IMR-90 (cell line): ENCODE data around the gene KCNMA1. TPM values are rescaled to one million over a fixed set of nuclear protein-coding genes. Genes with fewer than 3 reads are reported as not detected.

Experiments used
- ATAC-seq: fragments of 200-7000 bp; cut with Tn5 transposase; 2 replicates; pipeline ENCODE4 v1.9.1; 2020; ENCODE audit warnings: low read depth, mild to moderate bottlenecking, moderate library complexity
- BruUV-seq: library from RNA; stranded (reverse); fragments of 400-500 nt; replicated peaks from 2 replicates; lab custom pipeline; 2021; lab: Mats Ljungman, UMichigan
- CTCF ChIA-PET: fragments of 300-600 bp; formaldehyde crosslinking; extraction: SDS; loops from one replicate; lab custom pipeline; 2021; ENCODE audit warnings: antibody characterized with exemption; lab: Yijun Ruan, JAX
- POLR2A ChIA-PET: fragments of 300-600 bp; sonication (Branson Sonifier 250); formaldehyde crosslinking; loops from one replicate; lab custom pipeline; 2022; ENCODE audit warnings: antibody characterized with exemption; ENCODE audit not compliant: unreplicated experiment; lab: Charles Lee
- DNase-seq: peaks from one replicate; pipeline ENCODE4 v3.0.0; 2013
- H2AFZ ChIP-seq: replicated peaks from 2 replicates; pipeline ENCODE3; 2013; ENCODE audit warnings: low read length, mild to moderate bottlenecking; ENCODE audit not compliant: poor library complexity
- H2AK5ac ChIP-seq: 2 replicates; pipeline ENCODE4 v1.6.1; 2013; ENCODE audit warnings: low read depth, low read length, inconsistent platforms
- H2AK9ac ChIP-seq: replicated peaks from 2 replicates; pipeline ENCODE3; 2013; ENCODE audit warnings: mild to moderate bottlenecking, low read depth, low read length, moderate library complexity; ENCODE audit not compliant: poor library complexity
- H2BK120ac ChIP-seq: 2 replicates; pipeline ENCODE4 v1.6.1; 2013; ENCODE audit warnings: low read depth, low read length, inconsistent platforms
- H2BK15ac ChIP-seq: 3 replicates; pipeline ENCODE4 v1.6.1; 2013; ENCODE audit warnings: low read depth, low read length, inconsistent platforms
- H2BK20ac ChIP-seq: 2 replicates; pipeline ENCODE4 v1.6.1; 2013; ENCODE audit warnings: low read depth, mild to moderate bottlenecking, inconsistent platforms, low read length, moderate library complexity
- H2BK5ac ChIP-seq: 2 replicates; pipeline ENCODE4 v1.6.1; 2013; ENCODE audit warnings: mild to moderate bottlenecking, low read depth, low read length, inconsistent platforms; ENCODE audit not compliant: poor library complexity, severe bottlenecking
- H3K14ac ChIP-seq: replicated peaks from 2 replicates; pipeline ENCODE4 v1.6.1; 2013; ENCODE audit warnings: low read depth, low read length, inconsistent platforms
- H3K18ac ChIP-seq: 2 replicates; pipeline ENCODE4 v1.6.1; 2013; ENCODE audit warnings: low read depth, low read length, control low read depth
- H3K23ac ChIP-seq: 2 replicates; pipeline ENCODE4 v1.6.1; 2013; ENCODE audit warnings: low read depth, low read length, inconsistent platforms
- H3K27ac ChIP-seq: 2 replicates; pipeline ENCODE4 v1.5.1; 2013; ENCODE audit warnings: mild to moderate bottlenecking, control low read depth, low read length; ENCODE audit not compliant: insufficient read depth
- H3K27me3 ChIP-seq: 2 replicates; pipeline ENCODE4 v1.6.1; 2013; ENCODE audit warnings: low read length; ENCODE audit not compliant: control insufficient read depth, insufficient read depth
- H3K36me3 ChIP-seq: 2 replicates; pipeline ENCODE4 v1.6.1; 2013; ENCODE audit warnings: low read length, mixed read lengths; ENCODE audit not compliant: control insufficient read depth, insufficient read depth
- H3K4ac ChIP-seq: 2 replicates; pipeline ENCODE4 v1.6.1; 2013; ENCODE audit warnings: low read depth, low read length, inconsistent platforms
- H3K4me1 ChIP-seq: 2 replicates; pipeline ENCODE4 v1.6.1; 2013; ENCODE audit warnings: low read length, mixed read lengths; ENCODE audit not compliant: control insufficient read depth, insufficient read depth
- H3K4me2 ChIP-seq: 2 replicates; pipeline ENCODE4 v1.6.1; 2013; ENCODE audit warnings: low read depth, mild to moderate bottlenecking, control low read depth, low read length, moderate library complexity
- H3K4me3 ChIP-seq: 2 replicates; pipeline ENCODE4 v1.5.1; 2013; ENCODE audit warnings: low read depth, mild to moderate bottlenecking, control low read depth, low read length, moderate library complexity; ENCODE audit not compliant: insufficient read depth
- H3K56ac ChIP-seq: 2 replicates; pipeline ENCODE4 v1.6.1; 2013; ENCODE audit warnings: low read length, inconsistent platforms; ENCODE audit not compliant: insufficient read depth; ENCODE audit errors: extremely low read depth
- H3K79me1 ChIP-seq, 2 experiments: 2 replicates each; pipeline ENCODE4 v1.6.1; 2013; ENCODE audit warnings: low read length in 2 of 2, inconsistent platforms in 1 of 2, low read depth in 1 of 2
- H3K9ac ChIP-seq: 2 replicates; pipeline ENCODE4 v1.6.1; 2013; ENCODE audit warnings: low read depth, low read length, control low read depth
- H3K9me1 ChIP-seq: 2 replicates; pipeline ENCODE4 v1.6.1; 2013; ENCODE audit warnings: low read length, inconsistent platforms; ENCODE audit not compliant: insufficient read depth
- H3K9me3 ChIP-seq: 2 replicates; pipeline ENCODE4 v1.6.1; 2013; ENCODE audit warnings: low read length; ENCODE audit not compliant: control insufficient read depth, insufficient read depth
- H4K20me1 ChIP-seq: 2 replicates; pipeline ENCODE4 v1.6.1; 2013; ENCODE audit warnings: low read length, inconsistent platforms; ENCODE audit not compliant: insufficient read depth
- H4K5ac ChIP-seq: 2 replicates; pipeline ENCODE4 v1.6.1; 2013; ENCODE audit warnings: mild to moderate bottlenecking, low read depth, low read length, control low read depth
- H4K8ac ChIP-seq, 2 experiments: 2 replicates each; pipeline ENCODE4 v1.6.1; 2013; ENCODE audit warnings: low read depth in 2 of 2, low read length in 2 of 2, control low read depth in 1 of 2, inconsistent platforms in 1 of 2
- H4K91ac ChIP-seq: 2 replicates; pipeline ENCODE4 v1.6.1; 2013; ENCODE audit warnings: low read depth, low read length, inconsistent platforms; ENCODE audit not compliant: insufficient read depth
- CEBPB ChIP-seq: IDR thresholded peaks from 2 replicates; pipeline ENCODE4 v1.6.1; 2012; ENCODE audit warnings: low read depth, low read length, improper control_type of control experiment
- MAFK ChIP-seq: IDR thresholded peaks from 2 replicates; pipeline ENCODE4 v1.6.1; 2012; ENCODE audit warnings: low read depth, low read length, improper control_type of control experiment
- MXI1 ChIP-seq: IDR thresholded peaks from 2 replicates; pipeline ENCODE4 v1.6.1; 2012; ENCODE audit warnings: low read depth, mild to moderate bottlenecking, low read length, moderate library complexity, borderline replicate concordance
- RAD21 ChIP-seq: IDR thresholded peaks from 2 replicates; pipeline ENCODE4 v1.6.1; 2012; ENCODE audit warnings: low read length, improper control_type of control experiment
- RCOR1 ChIP-seq: IDR thresholded peaks from 2 replicates; pipeline ENCODE4 v1.6.1; 2012; ENCODE audit warnings: mild to moderate bottlenecking, low read length, improper control_type of control experiment; ENCODE audit not compliant: insufficient replicate concordance
- SMC3 ChIP-seq: fragments of 150-350 bp; IDR thresholded peaks from 2 replicates; pipeline ENCODE4 v1.6.1; 2016; ENCODE audit warnings: low read depth, mild to moderate bottlenecking, antibody characterized with exemption, low read length, moderate library complexity
- WGBS, 2 experiments: methylation state at CpG; one replicate each; pipeline versions ENCODE4 v1.1.5 to v1.1.7; 2013; ENCODE audit warnings: missing lambda C conversion rate in 2 of 2; ENCODE audit not compliant: insufficient read length in 1 of 2; ENCODE audit errors: extremely low coverage in 2 of 2; 5-methylcytosine and 5-hydroxymethylcytosine counted together
- dilution Hi-C: fragments of 300-500 bp; cut with HindIII; formaldehyde crosslinking; loops from one replicate; pipeline ENCODE4 v1.14.3; 2018; ENCODE audit warnings: low sequenced_read_pairs; ENCODE audit not compliant: unreplicated experiment
- in situ Hi-C: fragments of 300-500 bp; cut with MboI; formaldehyde crosslinking; loops from 3 replicates; pipeline ENCODE4 v1.14.3; 2019; ENCODE audit warnings: low sequenced_read_pairs, inconsistent platforms, mixed read lengths
- intact Hi-C: fragments of 100-400 bp; cut with micrococcal nuclease; formaldehyde crosslinking; loops from 2 replicates; pipeline ENCODE4 v1.10.0; 2022
- polyA plus RNA-seq, 3 experiments: library from polyadenylated mRNA; depleted of rRNA; stranded (reverse); fragments of >200 nt; gene quantifications; 2 replicates each; pipeline ENCODE4 v1.2.3, GENCODE V29; 2012; ENCODE audit warnings: low replicate concordance in 1 of 3
- total RNA-seq: library from RNA; depleted of rRNA; stranded (reverse); fragments of >200 nt; gene quantifications from 2 replicates; pipeline ENCODE4 v1.2.3, GENCODE V29; 2012
- TF ChIP-seq, protein P1 (sequence below): fragments of 150-350 bp; IDR thresholded peaks from 2 replicates; pipeline ENCODE4 v1.6.1; 2016; ENCODE audit warnings: low read depth, mild to moderate bottlenecking, low read length, moderate library complexity, borderline replicate concordance

Gene KCNMA1
- total and polyA plus RNA-seq, 2 of the 4 experiments (the other 2 are of a cell fraction), result 25.6 to 29.6 TPM

DNA sequence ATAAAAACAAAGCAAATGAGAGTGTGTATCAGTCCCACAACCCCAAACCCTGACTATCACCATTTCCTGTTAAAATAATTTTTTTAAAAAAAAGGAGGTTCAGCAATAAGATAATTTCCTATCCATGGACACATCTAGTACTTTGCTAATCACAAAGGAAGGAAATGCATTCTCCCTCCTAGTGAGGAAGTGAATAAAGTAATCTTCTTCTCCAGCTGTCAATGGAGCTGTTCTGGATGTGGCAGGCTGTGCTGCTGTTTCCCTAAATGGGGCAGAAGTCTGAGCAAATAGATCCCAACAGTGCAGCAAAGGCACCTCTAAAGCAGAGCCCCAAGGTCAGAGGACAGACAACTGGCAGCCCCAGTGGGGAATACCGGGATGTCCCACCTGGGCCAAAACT lies 540.0 kb downstream of the KCNMA1 start:
- Histone ChIP-seq H3K79me1 (no peaks in the 10 kb centered on the region), H2BK20ac (no peak overlapping the region), H4K91ac (no peak overlapping the region), H3K4me2 (no peak overlapping the region), H3K18ac (no peak overlapping the region), H3K9me3 (no peaks in the 10 kb centered on the region), H2AK9ac (no peak overlapping the region), H2BK5ac (no peak overlapping the region), H4K20me1 (no peaks in the 10 kb centered on the region), H3K27ac (no peak overlapping the region), H3K56ac (no peak overlapping the region), H2AFZ (no peak overlapping the region), H2AK5ac (no peak overlapping the region), H3K4me1 (no peaks in the 10 kb centered on the region), H3K4ac (no peak overlapping the region), H3K36me3 (no peaks in the 10 kb centered on the region), H3K9me1 (no peaks in the 10 kb centered on the region), H4K5ac (no peak overlapping the region), H3K9ac (no peak overlapping the region), H3K23ac (no peak overlapping the region), H3K14ac (no peak overlapping the region), H3K27me3 (no peaks in the 10 kb centered on the region), H2BK15ac (no peak overlapping the region), H3K4me3 (no peak overlapping the region), H2BK120ac (no peak overlapping the region), H4K8ac (no peak overlapping the region)
- intact Hi-C loops, result no loop called here
- no TSS peak for BruUV-seq
- ChIA-PET POLR2A (no interaction called here), CTCF (no interaction called here)
- TF ChIP-seq, protein P1, sequence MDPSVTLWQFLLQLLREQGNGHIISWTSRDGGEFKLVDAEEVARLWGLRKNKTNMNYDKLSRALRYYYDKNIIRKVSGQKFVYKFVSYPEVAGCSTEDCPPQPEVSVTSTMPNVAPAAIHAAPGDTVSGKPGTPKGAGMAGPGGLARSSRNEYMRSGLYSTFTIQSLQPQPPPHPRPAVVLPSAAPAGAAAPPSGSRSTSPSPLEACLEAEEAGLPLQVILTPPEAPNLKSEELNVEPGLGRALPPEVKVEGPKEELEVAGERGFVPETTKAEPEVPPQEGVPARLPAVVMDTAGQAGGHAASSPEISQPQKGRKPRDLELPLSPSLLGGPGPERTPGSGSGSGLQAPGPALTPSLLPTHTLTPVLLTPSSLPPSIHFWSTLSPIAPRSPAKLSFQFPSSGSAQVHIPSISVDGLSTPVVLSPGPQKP, result no peak
- TF ChIP-seq RAD21 (no peak), MAFK (no peak), MXI1 (no peak), RCOR1 (no peak), SMC3 (no peak), CEBPB (no peak)
- in situ Hi-C loops, result no loop called here
- 80% methylated on average over 1 of the region's 1 CpG; no CpG with 5 or more reads in 1 of the 2 experiments for WGBS, 2 experiments
- DNase-seq (no peak), ATAC-seq (no peak)
- dilution Hi-C loops, result no loop called here
